Measurements from ENCODE around the gene WWC2. TPM values are rescaled to one million over a fixed set of nuclear protein-coding genes. Genes with fewer than 3 reads are reported as not detected.

The WWC2 gene
- total RNA-seq, 4 donors from 2014 or later: 4.5 to 10.7 (median 8.6) TPM

DNA sequence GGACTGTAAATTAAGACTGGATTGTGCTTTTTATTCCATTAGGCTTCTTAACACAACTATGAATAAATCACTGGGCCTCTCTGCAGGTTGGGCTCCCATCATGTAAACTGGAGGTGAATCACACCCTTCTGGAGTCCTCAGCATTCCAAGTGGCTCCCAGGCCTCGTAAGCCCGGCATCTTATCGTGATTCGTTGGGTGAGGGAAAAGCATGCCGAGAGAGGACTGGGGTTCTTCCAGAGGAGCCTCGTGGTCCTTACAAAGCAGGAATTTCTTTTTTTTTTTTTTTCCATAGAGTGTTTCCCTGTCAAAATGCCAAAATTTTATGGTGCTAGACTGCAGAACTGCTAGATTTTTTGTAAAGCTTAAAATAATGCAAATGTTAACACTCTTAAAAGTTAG lies 201.0 kb downstream of the WWC2 start:
- ATAC-seq (no peak), DNase-seq (no peak)
- peaks cover 0 to 5% of the 10 kb centered on the region in 2 donors for H3K36me3 ChIP-seq
- intact Hi-C loops (cut with DNase I; ENCODE audit: low total_unique reads): no loop called here
- no peaks in the 10 kb centered on the region for H3K4me1 ChIP-seq
- no peak overlapping the region for H3K4me3 ChIP-seq
- no peaks in the 10 kb centered on the region for H3K9me3 ChIP-seq
- TF ChIP-seq, protein P1, sequence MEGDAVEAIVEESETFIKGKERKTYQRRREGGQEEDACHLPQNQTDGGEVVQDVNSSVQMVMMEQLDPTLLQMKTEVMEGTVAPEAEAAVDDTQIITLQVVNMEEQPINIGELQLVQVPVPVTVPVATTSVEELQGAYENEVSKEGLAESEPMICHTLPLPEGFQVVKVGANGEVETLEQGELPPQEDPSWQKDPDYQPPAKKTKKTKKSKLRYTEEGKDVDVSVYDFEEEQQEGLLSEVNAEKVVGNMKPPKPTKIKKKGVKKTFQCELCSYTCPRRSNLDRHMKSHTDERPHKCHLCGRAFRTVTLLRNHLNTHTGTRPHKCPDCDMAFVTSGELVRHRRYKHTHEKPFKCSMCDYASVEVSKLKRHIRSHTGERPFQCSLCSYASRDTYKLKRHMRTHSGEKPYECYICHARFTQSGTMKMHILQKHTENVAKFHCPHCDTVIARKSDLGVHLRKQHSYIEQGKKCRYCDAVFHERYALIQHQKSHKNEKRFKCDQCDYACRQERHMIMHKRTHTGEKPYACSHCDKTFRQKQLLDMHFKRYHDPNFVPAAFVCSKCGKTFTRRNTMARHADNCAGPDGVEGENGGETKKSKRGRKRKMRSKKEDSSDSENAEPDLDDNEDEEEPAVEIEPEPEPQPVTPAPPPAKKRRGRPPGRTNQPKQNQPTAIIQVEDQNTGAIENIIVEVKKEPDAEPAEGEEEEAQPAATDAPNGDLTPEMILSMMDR (IDR thresholded peaks at IDR 0.05 in 4 of 5, conservative IDR thresholded peaks at IDR 0.05 in 1 of 5): no peak
- H3K27me3 ChIP-seq: no peaks in the 10 kb centered on the region
- in situ Hi-C loops (cut with MboI; ENCODE audit: low sequenced_read_pairs in 4 of 4): loop anchor here in 1 of 4 donors (25.0 kb wide), 1 partner anchor 112 kb away; no protein-coding TSS in a partner anchor
- no peak overlapping the region for H3K27ac ChIP-seq

- H3K27me3 ChIP-seq: no peaks in the 10 kb centered on the region
- ATAC-seq (no peak), DNase-seq (no peak)
- in situ Hi-C loops (cut with MboI; ENCODE audit: low sequenced_read_pairs in 4 of 4): loop anchor here in 1 of 4 donors (25.0 kb wide), 1 partner anchor 112 kb away; no protein-coding TSS in a partner anchor
- intact Hi-C loops (cut with DNase I; ENCODE audit: low total_unique reads): no loop called here
- no peak for TF ChIP-seq POLR2A (IDR thresholded peaks at IDR 0.05)
- TF ChIP-seq, protein P1 (IDR thresholded peaks at IDR 0.05 in 4 of 5, conservative IDR thresholded peaks at IDR 0.05 in 1 of 5): no peak
- no peaks in the 10 kb centered on the region for H3K9me3 ChIP-seq
- no peak overlapping the region for H3K4me3 ChIP-seq
- H3K36me3 ChIP-seq: no peaks in the 10 kb centered on the region
- no peaks in the 10 kb centered on the region for H3K4me1 ChIP-seq
- no peak overlapping the region for H3K27ac ChIP-seq
Measured at GRCh38 chr4:183300655-183301054, 201.6 kb downstream of the WWC2 start.

GRCh38 chr4:183303301-183303700 lies 204.2 kb downstream of the WWC2 start:
- TF ChIP-seq, protein P1 (IDR thresholded peaks at IDR 0.05 in 4 of 5, conservative IDR thresholded peaks at IDR 0.05 in 1 of 5): no peak
- TF ChIP-seq POLR2A (IDR thresholded peaks at IDR 0.05): no peak
- no peak for DNase-seq
- no peaks in the 10 kb centered on the region for H3K27me3 ChIP-seq
- H3K27ac ChIP-seq: no peak overlapping the region
- in situ Hi-C loops (cut with MboI; ENCODE audit: low sequenced_read_pairs in 4 of 4) (loop anchor here in 1 of 4 donors (25.0 kb wide), 1 partner anchor 109 kb away; no protein-coding TSS in a partner anchor), intact Hi-C loops (cut with DNase I; ENCODE audit: low total_unique reads) (no loop called here)
- H3K36me3 ChIP-seq: no peaks in the 10 kb centered on the region
- no peak overlapping the region for H3K4me3 ChIP-seq
- H3K9me3 ChIP-seq: no peaks in the 10 kb centered on the region
- no peaks in the 10 kb centered on the region for H3K4me1 ChIP-seq
- no peak for ATAC-seq

GRCh38 chr4:183304067-183304466 lies 205.0 kb downstream of the WWC2 start:
- intact Hi-C loops (cut with DNase I; ENCODE audit: low total_unique reads) (no loop called here), in situ Hi-C loops (cut with MboI; ENCODE audit: low sequenced_read_pairs in 4 of 4) (loop anchor here in 1 of 4 donors (25.0 kb wide), 1 partner anchor 108 kb away; no protein-coding TSS in a partner anchor)
- Histone ChIP-seq H3K27me3 (no peaks in the 10 kb centered on the region), H3K27ac (no peak overlapping the region), H3K36me3 (no peaks in the 10 kb centered on the region), H3K4me1 (no peaks in the 10 kb centered on the region), H3K9me3 (no peaks in the 10 kb centered on the region), H3K4me3 (no peak overlapping the region)
- DNase-seq (no peak), ATAC-seq (no peak)
- TF ChIP-seq, protein P1 (IDR thresholded peaks at IDR 0.05 in 4 of 5, conservative IDR thresholded peaks at IDR 0.05 in 1 of 5): no peak
- TF ChIP-seq POLR2A (IDR thresholded peaks at IDR 0.05): no peak

DNA sequence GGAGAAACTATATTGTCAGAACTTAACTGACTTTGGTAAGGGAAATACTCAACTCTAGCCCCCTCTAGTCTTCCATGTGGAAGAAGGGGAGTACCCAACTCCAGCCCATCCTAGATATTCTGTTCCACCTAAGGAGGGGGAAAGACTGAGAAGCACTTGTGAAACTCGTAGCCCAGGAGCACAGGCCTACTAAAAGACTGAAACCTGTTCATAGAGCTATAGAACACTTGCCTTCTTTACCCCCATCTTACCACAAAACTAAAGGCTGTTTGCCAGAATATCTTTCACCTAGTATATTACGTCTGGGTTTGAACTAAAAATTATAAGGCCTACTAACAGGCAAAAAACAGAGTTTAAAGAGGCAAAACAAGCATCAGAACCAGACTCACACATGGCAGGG lies 205.5 kb downstream of the WWC2 start:
- Histone ChIP-seq H3K36me3 (no peaks in the 10 kb centered on the region), H3K27me3 (no peaks in the 10 kb centered on the region), H3K9me3 (no peaks in the 10 kb centered on the region), H3K4me1 (no peaks in the 10 kb centered on the region), H3K27ac (no peak overlapping the region), H3K4me3 (no peak overlapping the region)
- intact Hi-C loops (cut with DNase I; ENCODE audit: low total_unique reads): no loop called here
- in situ Hi-C loops (cut with MboI; ENCODE audit: low sequenced_read_pairs in 4 of 4): loop anchor here in 1 of 4 donors (25.0 kb wide), 1 partner anchor 108 kb away; no protein-coding TSS in a partner anchor
- no peak for TF ChIP-seq POLR2A (IDR thresholded peaks at IDR 0.05)
- TF ChIP-seq, protein P1 (IDR thresholded peaks at IDR 0.05 in 4 of 5, conservative IDR thresholded peaks at IDR 0.05 in 1 of 5): no peak
- no peak for DNase-seq
- no peak for ATAC-seq

Measured in gastrocnemius medialis (tissue), 4 donors.